ENCODE measurements around the gene RBMX.

Gene RBMX

DNA sequence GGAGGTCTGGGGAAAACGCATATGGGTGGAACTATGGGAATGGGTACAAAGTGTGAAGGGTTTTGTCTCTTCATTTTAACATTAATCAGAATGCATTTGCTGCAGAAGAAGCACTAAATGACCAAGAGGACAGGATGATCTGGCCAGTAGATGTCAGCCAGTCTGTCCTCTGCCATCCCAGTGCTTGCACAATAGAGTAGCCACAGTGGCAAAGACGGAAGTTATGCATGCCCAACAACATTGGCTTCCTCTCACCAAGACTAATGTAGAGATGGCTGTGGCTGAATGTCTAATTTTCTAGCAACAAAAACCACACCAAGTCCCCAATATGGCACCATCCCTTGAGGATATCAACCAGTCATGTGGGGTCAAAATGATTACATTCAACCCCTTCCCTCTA is 54.8 kb downstream of the RBMX start:
- no peak overlapping the region for H3K27ac ChIP-seq
- no peak for DNase-seq (ENCODE audit: low spot score)
- TF ChIP-seq, protein P1, sequence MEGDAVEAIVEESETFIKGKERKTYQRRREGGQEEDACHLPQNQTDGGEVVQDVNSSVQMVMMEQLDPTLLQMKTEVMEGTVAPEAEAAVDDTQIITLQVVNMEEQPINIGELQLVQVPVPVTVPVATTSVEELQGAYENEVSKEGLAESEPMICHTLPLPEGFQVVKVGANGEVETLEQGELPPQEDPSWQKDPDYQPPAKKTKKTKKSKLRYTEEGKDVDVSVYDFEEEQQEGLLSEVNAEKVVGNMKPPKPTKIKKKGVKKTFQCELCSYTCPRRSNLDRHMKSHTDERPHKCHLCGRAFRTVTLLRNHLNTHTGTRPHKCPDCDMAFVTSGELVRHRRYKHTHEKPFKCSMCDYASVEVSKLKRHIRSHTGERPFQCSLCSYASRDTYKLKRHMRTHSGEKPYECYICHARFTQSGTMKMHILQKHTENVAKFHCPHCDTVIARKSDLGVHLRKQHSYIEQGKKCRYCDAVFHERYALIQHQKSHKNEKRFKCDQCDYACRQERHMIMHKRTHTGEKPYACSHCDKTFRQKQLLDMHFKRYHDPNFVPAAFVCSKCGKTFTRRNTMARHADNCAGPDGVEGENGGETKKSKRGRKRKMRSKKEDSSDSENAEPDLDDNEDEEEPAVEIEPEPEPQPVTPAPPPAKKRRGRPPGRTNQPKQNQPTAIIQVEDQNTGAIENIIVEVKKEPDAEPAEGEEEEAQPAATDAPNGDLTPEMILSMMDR (conservative IDR thresholded peaks at IDR 0.05; ENCODE audit: low read depth) = no peak
- POLR2A ChIA-PET (ENCODE audit: low non-redundant PET) = interaction anchor here (0.6 kb wide), 1 partner anchor 29 kb away, joined by 3 read pairs; no protein-coding TSS in a partner anchor
- CTCF ChIA-PET = no interaction called here

Measured in RWPE1 (cell line).